Measurements from ENCODE around the gene TNFRSF8.

- TF ChIP-seq, protein P1, sequence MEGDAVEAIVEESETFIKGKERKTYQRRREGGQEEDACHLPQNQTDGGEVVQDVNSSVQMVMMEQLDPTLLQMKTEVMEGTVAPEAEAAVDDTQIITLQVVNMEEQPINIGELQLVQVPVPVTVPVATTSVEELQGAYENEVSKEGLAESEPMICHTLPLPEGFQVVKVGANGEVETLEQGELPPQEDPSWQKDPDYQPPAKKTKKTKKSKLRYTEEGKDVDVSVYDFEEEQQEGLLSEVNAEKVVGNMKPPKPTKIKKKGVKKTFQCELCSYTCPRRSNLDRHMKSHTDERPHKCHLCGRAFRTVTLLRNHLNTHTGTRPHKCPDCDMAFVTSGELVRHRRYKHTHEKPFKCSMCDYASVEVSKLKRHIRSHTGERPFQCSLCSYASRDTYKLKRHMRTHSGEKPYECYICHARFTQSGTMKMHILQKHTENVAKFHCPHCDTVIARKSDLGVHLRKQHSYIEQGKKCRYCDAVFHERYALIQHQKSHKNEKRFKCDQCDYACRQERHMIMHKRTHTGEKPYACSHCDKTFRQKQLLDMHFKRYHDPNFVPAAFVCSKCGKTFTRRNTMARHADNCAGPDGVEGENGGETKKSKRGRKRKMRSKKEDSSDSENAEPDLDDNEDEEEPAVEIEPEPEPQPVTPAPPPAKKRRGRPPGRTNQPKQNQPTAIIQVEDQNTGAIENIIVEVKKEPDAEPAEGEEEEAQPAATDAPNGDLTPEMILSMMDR (IDR thresholded peaks at IDR 0.05): no peak
- no peak for TF ChIP-seq EP300 (IDR thresholded peaks at IDR 0.05)
Measured at GRCh38 chr1:12128120-12128519, 65.0 kb downstream of the TNFRSF8 start.
